ENCODE measurements around the gene SMIM10L2A.
"Not testable (repeated sequence)": the region's sequence is repeated elsewhere in the genome, so short reads cannot be mapped to it uniquely, and the experiment has no call there.

SMIM10L2A gene

GRCh38 chrX:135461756-135462155, 40.0 kb downstream of the SMIM10L2A start:
- DNase-seq = not testable (repeated sequence)

GRCh38 chrX:135463937-135464336, 42.2 kb downstream of the SMIM10L2A start:
- DNase-seq = peak in 1 of 2 experiments; percentile 1

GRCh38 chrX:135476378-135476777, 54.6 kb downstream of the SMIM10L2A start:
- DNase-seq = no peak

- DNase-seq = peak; percentile 7 to 18
Measured at GRCh38 chrX:135477576-135477975, 55.8 kb downstream of the SMIM10L2A start.
